NCI-H345 (cell line): ENCODE results near the gene CD3E.
"Not testable (repeated sequence)": the region's sequence is repeated elsewhere in the genome, so short reads cannot be mapped to it uniquely, and the experiment has no call there.

ENCODE experiments used
- DNase-seq: peaks from one replicate; lab custom pipeline; 2025; lab: John Stamatoyannopoulos, UW

Gene CD3E

DNA sequence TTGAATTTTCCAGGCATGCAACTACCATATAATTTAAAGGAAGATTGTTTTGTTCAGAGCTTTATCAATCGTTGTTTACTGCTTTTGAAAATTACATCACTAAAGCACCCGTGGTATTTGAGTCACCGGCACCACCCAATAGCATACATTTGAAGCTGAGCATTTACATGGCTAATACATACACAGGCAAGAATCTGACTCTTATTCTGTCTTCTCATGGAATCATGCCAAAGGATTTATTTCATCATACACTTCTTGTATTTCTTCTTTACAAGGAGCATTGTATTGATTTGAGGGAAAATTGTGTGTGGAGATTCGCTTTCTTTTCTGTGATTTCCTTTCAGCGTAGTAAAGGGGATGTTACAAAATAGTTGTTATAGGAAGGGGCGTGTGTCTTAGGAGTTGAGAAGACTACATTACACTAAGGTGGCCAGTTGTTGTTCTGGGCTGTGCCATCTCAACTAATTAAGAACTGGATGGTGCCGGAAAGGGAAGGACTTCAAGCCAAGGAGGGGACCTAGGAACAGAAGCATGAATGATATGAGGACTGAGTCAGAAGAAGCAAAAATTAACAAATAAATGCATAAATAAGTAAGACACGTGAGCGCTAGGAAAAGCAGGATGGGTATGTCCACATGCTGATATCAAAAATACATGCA is 12.9 kb upstream of the CD3E start:
- DNase-seq: no peak

DNA sequence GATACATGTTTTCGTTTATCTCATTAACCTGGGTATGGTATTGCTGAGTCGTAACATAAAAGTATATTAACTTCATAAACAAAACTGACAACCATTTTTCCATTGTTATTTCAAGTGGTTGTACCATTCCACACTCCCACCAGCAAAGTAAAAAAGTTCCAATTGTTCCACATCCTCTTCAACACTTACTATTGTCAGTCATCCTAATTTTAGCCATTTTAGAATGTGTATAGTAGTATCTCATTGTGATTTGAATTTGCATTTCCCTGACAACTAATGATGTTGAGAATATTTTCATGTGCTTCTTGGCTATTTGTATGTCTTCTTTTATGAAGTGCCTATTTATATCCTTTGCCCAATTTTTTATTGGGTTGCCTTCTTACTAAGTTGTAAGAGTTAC is 10.5 kb upstream of the CD3E start:
- no peak for DNase-seq

GRCh38 chr11:118295199-118295598 is 9.3 kb upstream of the CD3E start:
- no peak for DNase-seq

DNA sequence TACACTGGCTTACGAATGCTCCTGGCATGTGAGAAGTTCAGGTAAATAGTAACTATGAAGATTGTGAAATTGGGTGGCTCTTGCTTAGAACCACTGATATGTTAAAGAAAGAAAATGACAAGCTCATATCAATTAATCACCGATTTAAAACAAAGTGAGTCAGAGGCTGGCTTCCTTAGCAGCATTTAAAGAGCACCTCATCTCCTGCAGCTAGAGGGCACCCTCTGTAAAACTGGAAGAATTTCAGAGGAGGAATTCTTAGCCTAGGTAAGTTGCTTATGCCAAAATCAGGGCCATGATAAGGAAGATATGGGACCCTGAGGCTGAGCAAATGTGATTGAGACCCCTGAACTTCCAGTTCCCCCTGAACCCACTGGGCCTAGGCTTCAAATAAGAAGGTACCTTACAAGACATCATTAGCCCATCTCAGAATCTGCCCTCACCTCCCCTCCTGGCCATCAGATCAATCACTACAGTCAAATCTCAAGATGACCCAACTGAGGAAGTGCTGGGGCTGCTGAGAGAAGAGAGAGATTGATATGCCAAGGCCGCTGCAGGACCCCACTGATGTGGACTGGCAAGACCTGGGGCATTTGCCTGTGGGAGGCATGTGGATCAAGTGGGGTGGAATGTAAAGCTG is 8.6 kb upstream of the CD3E start:
- DNase-seq: no peak

- DNase-seq: no peak
Measured at GRCh38 chr11:118301600-118302195, 2.8 kb upstream of the CD3E start.

GRCh38 chr11:118304227-118304567 is 333 bp upstream of the CD3E start:
- DNase-seq: no peak

- no peak for DNase-seq
Measured at GRCh38 chr11:118305726-118306125, 1.2 kb downstream of the CD3E start.

- no peak for DNase-seq
Measured at GRCh38 chr11:118306556-118306955, 2.0 kb downstream of the CD3E start.

GRCh38 chr11:118308995-118309528 is 4.5 kb downstream of the CD3E start:
- not testable (repeated sequence) for DNase-seq

- DNase-seq: no peak
Measured at GRCh38 chr11:118310271-118310670, 5.7 kb downstream of the CD3E start.

DNA sequence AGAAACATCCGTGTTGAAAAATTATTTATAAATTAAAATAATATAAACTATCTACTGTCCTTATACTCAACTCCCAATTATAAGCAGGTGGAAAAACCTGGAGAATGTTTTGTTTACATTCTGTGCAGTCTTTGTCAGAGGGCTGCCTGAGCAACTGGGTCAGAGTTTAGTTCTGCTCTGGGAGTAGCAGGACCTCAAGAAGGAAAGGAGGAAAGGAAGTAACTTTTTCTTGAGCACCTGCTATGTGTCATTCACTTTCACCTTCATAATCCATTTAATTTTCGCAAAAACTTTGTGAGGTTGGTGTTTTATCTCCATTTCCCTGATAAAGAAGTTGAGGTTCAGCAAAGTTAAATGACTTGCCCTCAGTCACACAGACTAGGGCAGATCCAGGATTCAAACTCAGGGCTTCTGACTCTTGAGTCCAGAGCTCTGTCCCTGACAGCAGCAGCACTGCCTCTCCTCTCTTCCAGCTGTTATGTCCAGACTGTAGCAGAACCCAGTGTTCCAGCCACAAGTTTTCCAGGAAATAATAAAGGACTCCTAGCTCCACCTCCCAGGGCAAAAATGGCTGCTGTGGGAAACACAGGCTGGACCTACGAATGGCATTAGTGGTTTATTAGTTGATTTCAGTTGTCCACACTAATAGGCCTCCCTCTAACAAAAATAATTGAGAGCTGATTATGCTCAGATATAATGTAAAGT is 6.4 kb downstream of the CD3E start:
- no peak for DNase-seq

- DNase-seq: no peak
Measured at GRCh38 chr11:118311518-118311917, 7.0 kb downstream of the CD3E start.

DNA sequence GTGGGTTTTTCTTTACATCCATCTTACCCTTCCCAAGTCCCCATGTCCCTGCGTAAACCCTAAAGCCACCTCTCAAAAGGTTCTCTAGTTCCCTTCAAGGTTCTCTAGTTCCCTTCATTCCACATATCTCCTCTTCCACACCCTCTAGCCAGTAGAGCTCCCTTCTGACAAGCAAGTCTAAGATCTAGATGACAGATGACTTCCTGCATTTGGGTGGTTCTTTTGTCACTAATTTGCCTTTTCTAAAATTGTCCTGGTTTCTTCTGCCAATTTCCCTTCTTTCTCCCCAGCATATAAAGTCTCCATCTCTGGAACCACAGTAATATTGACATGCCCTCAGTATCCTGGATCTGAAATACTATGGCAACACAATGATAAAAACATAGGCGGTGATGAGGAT is 7.8 kb downstream of the CD3E start:
- no peak for DNase-seq

- DNase-seq: no peak
Measured at GRCh38 chr11:118313242-118313641, 8.7 kb downstream of the CD3E start.

- no peak for DNase-seq
Measured at GRCh38 chr11:118314988-118315411, 10.5 kb downstream of the CD3E start.

GRCh38 chr11:118318124-118318523 is 13.6 kb downstream of the CD3E start:
- no peak for DNase-seq

GRCh38 chr11:118318581-118319336 is 14.2 kb downstream of the CD3E start:
- DNase-seq: no peak

GRCh38 chr11:118319337-118319707 is 14.8 kb downstream of the CD3E start:
- DNase-seq: no peak

DNA sequence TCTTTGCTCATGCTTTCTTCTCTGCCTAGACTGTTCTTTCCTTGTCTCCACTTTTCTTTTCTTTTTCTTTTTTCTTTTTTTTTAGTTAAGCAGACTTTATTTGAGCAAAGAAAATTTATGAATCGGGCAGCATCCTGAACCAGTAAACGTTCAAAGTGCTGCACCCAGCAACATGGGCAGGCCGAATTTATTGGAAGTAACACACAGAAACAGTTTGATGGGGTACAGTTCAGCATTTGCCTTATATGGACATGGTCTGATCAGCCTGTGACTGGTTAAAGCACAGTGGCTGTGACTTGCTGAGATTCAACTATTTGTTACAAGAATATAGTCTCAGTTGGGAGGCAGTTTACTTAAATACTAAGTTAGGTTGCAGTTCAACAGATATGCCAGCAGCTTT is 16.0 kb downstream of the CD3E start:
- no peak for DNase-seq

- DNase-seq: no peak
Measured at GRCh38 chr11:118321386-118322082, 17.0 kb downstream of the CD3E start.

DNA sequence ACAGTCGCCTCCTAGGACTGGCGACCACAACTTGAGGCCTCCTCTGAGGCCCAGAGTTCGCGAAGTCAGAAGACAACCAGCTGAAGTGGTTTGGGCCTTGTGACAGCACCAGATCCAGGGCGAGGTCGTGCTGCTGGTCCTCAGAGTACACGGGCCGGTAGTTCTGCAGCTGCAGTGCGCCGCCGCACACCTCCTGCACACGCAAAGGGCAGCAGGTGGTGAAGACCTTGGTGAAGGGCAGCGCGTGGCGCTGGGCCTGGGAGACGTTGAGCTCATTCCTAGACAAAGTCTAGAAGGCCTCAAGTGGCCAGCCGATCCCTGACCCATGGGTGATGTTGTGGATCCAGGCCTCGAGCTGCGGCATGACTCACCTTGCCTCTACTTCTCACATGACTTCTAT is 18.2 kb downstream of the CD3E start:
- DNase-seq: no peak

- DNase-seq: no peak
Measured at GRCh38 chr11:118325283-118325682, 20.8 kb downstream of the CD3E start.
